GM18511 (cell line): ENCODE data around the gene ADM5.

Experiments
- ATAC-seq: cut with Tn5 transposase; IDR thresholded peaks from one replicate; pipeline ENCODE4 v1.9.1; 2021; ENCODE audit warnings: mild to moderate bottlenecking, moderate library complexity; ENCODE audit not compliant: unreplicated experiment

Gene ADM5

GRCh38 chr19:49689133-49690078 is at the start of gene ADM5:
ADM5 (plus strand) TSS chr19:49689594; CDS start chr19:49689838, 244 bp downstream.
- no peak for ATAC-seq

- peak; percentile 59 for ATAC-seq
Measured at GRCh38 chr19:49640113-49640898, 49.1 kb upstream of the ADM5 start, which contains the start of gene RRAS. RRAS (minus strand) TSS chr19:49640143; CDS start chr19:49640098, 45 bp downstream.

- peak; percentile 56 for ATAC-seq
Measured at GRCh38 chr19:49641688-49642491, 47.5 kb upstream of the ADM5 start, which contains the start of gene SCAF1. SCAF1 (plus strand) TSS chr19:49642209; CDS start chr19:49645027, 2,818 bp downstream.

GRCh38 chr19:49642492-49643035 is 46.8 kb upstream of the ADM5 start:
- no peak for ATAC-seq

GRCh38 chr19:49643466-49643865 is 45.9 kb upstream of the ADM5 start:
- no peak for ATAC-seq

- ATAC-seq: no peak
Measured at GRCh38 chr19:49645592-49645991, 43.8 kb upstream of the ADM5 start.

- ATAC-seq: no peak
Measured at GRCh38 chr19:49645995-49646394, 43.4 kb upstream of the ADM5 start.

GRCh38 chr19:49646586-49646985 is 42.8 kb upstream of the ADM5 start:
- ATAC-seq: no peak

GRCh38 chr19:49651029-49651819 is 38.2 kb upstream of the ADM5 start:
- no peak for ATAC-seq

GRCh38 chr19:49651820-49652550 is 37.4 kb upstream of the ADM5 start:
- ATAC-seq: no peak

GRCh38 chr19:49652551-49653465 is 36.6 kb upstream of the ADM5 start:
- no peak for ATAC-seq

GRCh38 chr19:49653466-49653806 is 36.0 kb upstream of the ADM5 start:
- ATAC-seq: no peak

GRCh38 chr19:49654581-49654980 is 34.8 kb upstream of the ADM5 start:
- no peak for ATAC-seq

GRCh38 chr19:49655570-49656455 is 33.6 kb upstream of the ADM5 start:
- ATAC-seq: no peak

GRCh38 chr19:49656456-49657109 is 32.8 kb upstream of the ADM5 start:
- ATAC-seq: no peak

- ATAC-seq: no peak
Measured at GRCh38 chr19:49657493-49658138, 31.8 kb upstream of the ADM5 start.
